ENCODE data around the gene SNTB2.

- TF ChIP-seq CHD2 (IDR thresholded peaks at IDR 0.05; ENCODE audit: low read length) (no peak), EGR1 (IDR thresholded peaks at IDR 0.05; ENCODE audit: borderline replicate concordance, low read depth, low read length) (no peak), POLR2A (IDR thresholded peaks at IDR 0.05; ENCODE audit: control extremely low read depth in 1 of 2, low read depth in 2 of 2, low read length in 2 of 2) (no peak), SIX5 (IDR thresholded peaks at IDR 0.05; ENCODE audit: low read depth, low read length) (no peak)
- TF ChIP-seq, protein P1, sequence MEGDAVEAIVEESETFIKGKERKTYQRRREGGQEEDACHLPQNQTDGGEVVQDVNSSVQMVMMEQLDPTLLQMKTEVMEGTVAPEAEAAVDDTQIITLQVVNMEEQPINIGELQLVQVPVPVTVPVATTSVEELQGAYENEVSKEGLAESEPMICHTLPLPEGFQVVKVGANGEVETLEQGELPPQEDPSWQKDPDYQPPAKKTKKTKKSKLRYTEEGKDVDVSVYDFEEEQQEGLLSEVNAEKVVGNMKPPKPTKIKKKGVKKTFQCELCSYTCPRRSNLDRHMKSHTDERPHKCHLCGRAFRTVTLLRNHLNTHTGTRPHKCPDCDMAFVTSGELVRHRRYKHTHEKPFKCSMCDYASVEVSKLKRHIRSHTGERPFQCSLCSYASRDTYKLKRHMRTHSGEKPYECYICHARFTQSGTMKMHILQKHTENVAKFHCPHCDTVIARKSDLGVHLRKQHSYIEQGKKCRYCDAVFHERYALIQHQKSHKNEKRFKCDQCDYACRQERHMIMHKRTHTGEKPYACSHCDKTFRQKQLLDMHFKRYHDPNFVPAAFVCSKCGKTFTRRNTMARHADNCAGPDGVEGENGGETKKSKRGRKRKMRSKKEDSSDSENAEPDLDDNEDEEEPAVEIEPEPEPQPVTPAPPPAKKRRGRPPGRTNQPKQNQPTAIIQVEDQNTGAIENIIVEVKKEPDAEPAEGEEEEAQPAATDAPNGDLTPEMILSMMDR (IDR thresholded peaks at IDR 0.05; ENCODE audit: control extremely low read depth in 1 of 3, insufficient read depth in 1 of 3, low read depth in 1 of 3, low read length in 3 of 3): no peak
These were observed 136.5 kb downstream of the SNTB2 start for GRCh38 chr16:69323415-69323814.
